ENCODE results near the gene BAHCC1. TPM values are rescaled to one million over a fixed set of nuclear protein-coding genes. Genes with fewer than 3 reads are reported as not detected.

The BAHCC1 gene
- total and polyA plus RNA-seq, 2 donors = 10.1 to 15.9 TPM

DNA sequence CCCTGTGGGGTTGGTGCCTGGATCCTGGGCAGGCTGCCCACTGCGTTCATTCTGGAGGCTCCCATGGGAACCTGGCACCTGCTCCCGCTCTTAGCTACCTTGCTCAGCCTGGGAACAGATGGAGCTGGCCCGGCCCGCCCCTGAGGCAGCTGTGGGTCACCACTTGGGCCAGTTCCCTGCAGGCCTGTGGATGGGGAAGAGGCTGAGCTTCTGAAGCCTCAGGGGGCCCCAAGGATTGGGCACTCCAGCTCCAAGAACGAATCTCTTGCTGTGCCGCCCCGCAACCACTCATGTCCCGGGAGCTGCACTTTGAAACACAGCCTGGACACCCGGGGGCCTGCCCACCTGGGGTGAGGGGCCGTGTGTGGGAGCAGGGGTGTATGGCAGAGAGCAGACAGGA lies 37.7 kb downstream of the BAHCC1 start:
- no peaks in the 10 kb centered on the region for H3K36me3 ChIP-seq (ENCODE audit: insufficient read depth)
- WGBS = 78% methylated on average over 10 of the region's 10 CpGs
- peaks cover 4% of the 10 kb centered on the region for H3K4me1 ChIP-seq (ENCODE audit: insufficient read depth)
- H3K4me3 ChIP-seq (ENCODE audit: low read depth, low read length) = no peak overlapping the region
- no peak for DNase-seq (ENCODE audit: extremely low spot score)
- no peak overlapping the region for H3K27ac ChIP-seq (ENCODE audit: low read depth)

DNA sequence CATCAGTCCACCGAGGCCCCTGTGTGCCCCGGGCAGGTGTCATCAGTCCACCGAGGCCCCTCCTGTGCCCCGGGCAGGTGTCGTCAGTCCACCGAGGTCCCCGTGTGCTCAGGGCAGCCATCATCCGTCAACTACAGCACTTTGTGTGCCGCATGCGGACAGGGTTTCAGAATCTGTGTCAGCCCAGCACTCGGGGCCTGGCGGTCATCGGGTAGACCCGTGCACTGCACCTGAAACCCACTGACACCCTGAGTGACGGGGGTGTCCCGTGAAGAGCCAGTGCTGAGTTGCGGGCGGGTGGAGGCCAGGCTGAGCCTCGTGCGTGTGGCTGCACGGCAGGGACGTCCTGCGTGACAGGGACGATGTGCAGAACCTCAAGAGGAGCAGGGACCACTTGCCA lies 38.4 kb downstream of the BAHCC1 start:
- Histone ChIP-seq H3K27ac (ENCODE audit: low read depth) (no peak overlapping the region), H3K36me3 (ENCODE audit: insufficient read depth) (no peaks in the 10 kb centered on the region), H3K4me1 (ENCODE audit: insufficient read depth) (peaks cover 4% of the 10 kb centered on the region), H3K4me3 (ENCODE audit: low read depth, low read length) (no peak overlapping the region)
- no peak for DNase-seq (ENCODE audit: extremely low spot score)
- WGBS = 94% methylated on average over 24 of the region's 24 CpGs

DNA sequence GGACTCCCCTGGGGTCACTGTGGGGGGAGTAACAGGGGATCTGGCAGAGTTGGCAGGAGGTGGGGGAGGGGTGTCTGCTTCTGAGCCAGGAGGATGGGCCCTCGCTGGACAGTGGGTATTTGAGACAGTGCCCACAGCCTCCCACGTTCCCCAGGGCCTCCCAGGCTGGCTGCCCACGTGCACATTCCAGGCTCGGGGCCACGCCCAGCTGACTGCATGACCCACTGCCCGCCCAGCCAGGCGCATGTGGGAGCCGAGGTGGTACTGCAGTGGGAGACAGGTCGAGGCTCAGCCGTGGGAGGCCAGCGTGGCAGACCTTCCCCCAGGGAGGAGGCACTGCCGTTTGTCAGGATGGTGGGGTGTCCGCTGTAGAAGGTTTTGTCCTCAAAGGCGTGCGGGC lies 38.8 kb downstream of the BAHCC1 start:
- no peak for DNase-seq (ENCODE audit: extremely low spot score)
- Histone ChIP-seq H3K27ac (ENCODE audit: low read depth) (no peak overlapping the region), H3K4me1 (ENCODE audit: insufficient read depth) (peaks cover 2% of the 10 kb centered on the region), H3K36me3 (ENCODE audit: insufficient read depth) (no peaks in the 10 kb centered on the region), H3K4me3 (ENCODE audit: low read depth, low read length) (no peak overlapping the region)
- WGBS = 77% methylated on average over 15 of the region's 15 CpGs

DNA sequence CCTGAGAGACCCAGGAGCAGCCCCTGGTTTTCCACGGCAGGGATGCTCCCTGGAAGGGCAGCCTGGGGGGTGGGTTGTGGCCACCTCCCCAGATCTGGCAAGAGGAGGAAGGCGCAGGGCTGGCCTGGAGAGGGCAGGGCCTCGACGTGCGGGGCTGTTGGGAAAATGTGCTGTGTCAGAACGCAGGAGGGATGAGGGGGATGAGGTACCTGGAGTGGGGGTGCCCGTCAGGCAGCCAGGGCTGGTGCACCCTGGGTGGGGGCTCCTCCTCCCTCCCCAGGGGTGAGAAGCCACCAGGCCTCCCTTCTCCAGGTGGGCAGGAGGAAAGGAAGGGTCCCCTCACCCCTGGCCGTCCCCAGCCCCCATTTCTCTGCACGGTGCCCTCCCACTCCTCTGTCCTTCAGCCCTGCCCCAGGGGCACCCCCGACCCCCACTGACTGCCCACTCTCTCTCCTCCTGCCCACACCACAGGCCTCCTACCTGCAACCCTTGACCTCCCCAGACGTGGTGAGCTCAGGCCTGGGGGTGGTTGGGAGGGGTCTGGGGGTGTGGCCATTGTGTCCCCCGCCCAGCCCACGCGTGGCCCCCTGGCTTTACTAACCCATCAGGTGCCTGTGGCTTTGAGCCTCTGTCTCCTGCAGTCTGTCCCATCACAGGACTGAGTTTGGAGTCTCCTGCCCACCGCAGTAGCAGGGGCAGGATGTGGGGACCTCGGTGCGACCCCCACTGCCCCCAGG lies 39.6 kb downstream of the BAHCC1 start:
- no peak overlapping the region for H3K27ac ChIP-seq (ENCODE audit: low read depth)
- H3K36me3 ChIP-seq (ENCODE audit: insufficient read depth) = no peaks in the 10 kb centered on the region
- H3K4me3 ChIP-seq (ENCODE audit: low read depth, low read length) = no peak overlapping the region
- H3K4me1 ChIP-seq (ENCODE audit: insufficient read depth) = no peaks in the 10 kb centered on the region
- 90% methylated on average over 17 of the region's 17 CpGs for WGBS
- no peak for DNase-seq (ENCODE audit: extremely low spot score)

DNA sequence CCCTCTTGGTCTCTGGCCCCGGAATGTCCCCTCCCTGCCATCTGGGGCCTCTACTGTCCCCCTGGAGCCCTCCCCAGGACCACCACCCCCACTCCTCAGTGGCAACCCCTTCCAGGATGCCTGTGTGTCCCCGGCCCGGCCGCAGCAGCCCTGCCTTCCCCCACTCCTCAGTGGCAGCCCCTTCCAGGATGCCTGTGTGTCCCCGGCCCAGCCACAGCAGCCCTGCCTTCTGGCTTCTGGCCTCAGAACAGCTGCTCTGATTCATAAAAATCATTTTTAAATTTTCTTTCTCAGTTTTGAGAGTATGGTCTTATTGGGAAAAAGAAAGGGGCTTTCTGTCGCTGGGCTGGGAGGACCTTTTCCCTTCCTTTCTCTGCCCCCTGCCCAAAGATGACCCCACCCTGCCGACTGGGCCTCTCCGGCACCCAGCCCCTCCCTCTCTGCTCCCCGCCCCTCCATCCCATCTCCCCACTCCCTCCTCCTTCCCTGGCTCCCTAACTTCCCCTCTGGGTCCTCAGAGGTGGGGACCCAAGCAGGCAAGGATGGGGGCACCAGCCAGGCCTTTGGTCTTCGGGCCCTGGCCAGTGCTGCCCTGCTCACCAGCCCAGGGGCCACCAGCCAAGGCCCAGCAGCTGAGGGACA lies 40.5 kb downstream of the BAHCC1 start:
- 55% methylated on average over 10 of the region's 10 CpGs for WGBS
- peak overlapping the region; percentile 27 for H3K27ac ChIP-seq (ENCODE audit: low read depth)
- H3K4me3 ChIP-seq (ENCODE audit: low read depth, low read length) = no peak overlapping the region
- DNase-seq (ENCODE audit: extremely low spot score) = no peak
- no peaks in the 10 kb centered on the region for H3K4me1 ChIP-seq (ENCODE audit: insufficient read depth)
- no peaks in the 10 kb centered on the region for H3K36me3 ChIP-seq (ENCODE audit: insufficient read depth)

DNA sequence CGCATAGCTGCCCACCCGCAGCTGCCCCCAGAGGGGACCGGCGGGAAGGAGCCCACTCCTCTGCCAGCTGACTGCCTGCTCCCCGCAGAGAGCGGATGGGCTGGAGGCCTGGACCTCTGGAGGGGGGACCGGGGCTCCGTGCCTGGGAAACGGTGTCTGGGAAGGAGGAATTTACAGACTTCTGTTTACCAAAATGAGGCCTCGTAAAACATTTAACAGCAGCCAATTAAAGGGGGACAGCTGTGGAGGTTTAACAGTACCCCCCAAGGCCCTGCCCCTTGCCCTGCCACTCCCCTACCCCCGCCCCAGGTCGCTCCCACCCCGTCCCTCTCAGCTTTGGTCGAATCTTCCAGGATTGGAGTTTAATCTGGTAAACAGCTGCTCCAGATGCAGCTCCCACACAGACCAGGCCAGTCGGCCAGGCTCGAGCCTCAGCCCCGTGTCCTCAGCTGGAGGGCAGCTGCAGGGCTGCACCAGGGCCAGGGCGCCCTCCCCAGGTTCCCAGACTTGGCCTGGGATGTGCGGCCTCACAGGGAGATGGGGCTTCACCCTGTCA lies 41.1 kb downstream of the BAHCC1 start:
- no peak for DNase-seq (ENCODE audit: extremely low spot score)
- H3K36me3 ChIP-seq (ENCODE audit: insufficient read depth) = no peaks in the 10 kb centered on the region
- peak overlapping the region; percentile 27 for H3K27ac ChIP-seq (ENCODE audit: low read depth)
- no peak overlapping the region for H3K4me3 ChIP-seq (ENCODE audit: low read depth, low read length)
- H3K4me1 ChIP-seq (ENCODE audit: insufficient read depth) = no peaks in the 10 kb centered on the region
- WGBS = 43% methylated on average over 19 of the region's 19 CpGs

DNA sequence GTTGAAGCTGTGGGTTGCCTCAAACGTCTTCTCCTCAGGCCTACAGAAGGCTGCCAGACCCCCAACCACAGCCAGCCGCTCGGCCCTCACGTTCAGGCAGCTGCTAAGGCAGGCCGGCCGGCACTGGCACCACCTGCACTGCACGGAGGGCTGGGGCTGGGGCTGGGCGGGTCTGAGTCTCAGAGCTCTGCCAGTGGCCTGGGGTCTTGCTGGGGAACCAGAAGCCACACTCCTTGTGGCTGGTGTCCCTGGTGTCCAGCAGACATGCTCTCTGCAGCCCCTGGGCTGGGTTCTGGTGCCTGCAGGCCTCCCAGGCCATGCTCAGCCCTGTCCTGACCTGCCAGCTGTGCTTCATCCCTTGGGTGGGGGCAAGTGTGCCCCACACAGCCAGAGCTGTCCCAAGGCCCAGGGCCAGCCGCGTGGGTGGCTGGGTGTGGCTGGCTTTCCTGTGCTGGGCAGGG lies 42.0 kb downstream of the BAHCC1 start:
- no peaks in the 10 kb centered on the region for H3K4me1 ChIP-seq (ENCODE audit: insufficient read depth)
- 81% methylated on average over 10 of the region's 10 CpGs for WGBS
- DNase-seq (ENCODE audit: extremely low spot score) = no peak
- H3K27ac ChIP-seq (ENCODE audit: low read depth) = no peak overlapping the region
- no peak overlapping the region for H3K4me3 ChIP-seq (ENCODE audit: low read depth, low read length)
- H3K36me3 ChIP-seq (ENCODE audit: insufficient read depth) = no peaks in the 10 kb centered on the region

DNA sequence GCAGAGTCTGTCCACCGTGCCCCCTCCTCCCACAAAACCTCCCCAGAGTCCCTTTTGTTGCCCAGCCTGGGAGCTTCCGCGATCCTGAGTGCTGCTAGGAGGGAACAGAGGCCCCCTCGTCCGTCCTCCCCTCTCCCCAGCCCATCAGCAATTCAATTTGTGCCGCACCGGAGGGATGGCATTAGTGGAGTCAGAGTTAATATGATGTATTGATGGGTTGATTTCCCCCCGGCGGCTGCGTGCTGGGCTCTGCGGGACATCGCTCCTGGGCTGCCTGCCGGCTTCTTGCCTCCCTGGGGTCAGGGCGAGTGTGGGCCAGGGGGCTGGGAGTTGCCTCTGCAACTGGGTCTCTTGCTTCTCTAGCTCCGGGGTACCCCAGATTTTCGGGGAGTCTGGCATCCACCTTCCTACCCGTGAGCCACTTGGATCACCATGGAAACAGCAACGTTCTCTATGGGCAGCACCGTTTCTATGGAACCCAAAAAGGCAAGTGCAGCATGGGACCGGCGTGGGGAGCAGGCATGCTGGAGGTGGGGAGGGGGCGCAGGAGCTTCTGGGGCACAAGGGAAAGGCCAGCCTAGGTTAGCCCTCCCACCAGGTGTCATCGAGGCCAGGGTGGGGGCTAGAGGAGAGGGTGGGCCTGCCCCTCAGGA lies 42.9 kb downstream of the BAHCC1 start:
- WGBS = 92% methylated on average over 23 of the region's 23 CpGs
- H3K27ac ChIP-seq (ENCODE audit: low read depth) = no peak overlapping the region
- DNase-seq (ENCODE audit: extremely low spot score) = no peak
- no peaks in the 10 kb centered on the region for H3K36me3 ChIP-seq (ENCODE audit: insufficient read depth)
- no peaks in the 10 kb centered on the region for H3K4me1 ChIP-seq (ENCODE audit: insufficient read depth)
- H3K4me3 ChIP-seq (ENCODE audit: low read depth, low read length) = no peak overlapping the region

DNA sequence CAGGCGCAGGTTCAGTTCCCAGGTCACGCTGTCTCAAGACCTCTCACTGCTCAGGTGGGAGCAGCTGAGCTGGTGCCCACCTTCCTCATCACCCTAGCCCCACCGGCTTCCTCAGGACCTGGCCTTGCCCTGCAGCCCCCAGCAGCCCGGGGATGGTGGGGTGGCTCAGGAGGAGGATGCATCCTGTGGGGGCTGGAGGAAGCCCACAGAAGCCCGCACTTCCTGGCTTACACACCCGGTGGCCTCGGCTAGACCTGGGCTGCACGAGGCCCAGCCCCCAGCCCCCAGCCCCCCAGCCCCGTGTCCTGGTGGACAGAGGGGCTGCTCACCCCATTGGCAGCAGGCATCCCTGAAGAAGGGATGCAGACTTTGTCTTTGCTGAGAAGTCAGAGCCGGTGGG lies 43.4 kb downstream of the BAHCC1 start:
- WGBS = 79% methylated on average over 10 of the region's 10 CpGs

DNA sequence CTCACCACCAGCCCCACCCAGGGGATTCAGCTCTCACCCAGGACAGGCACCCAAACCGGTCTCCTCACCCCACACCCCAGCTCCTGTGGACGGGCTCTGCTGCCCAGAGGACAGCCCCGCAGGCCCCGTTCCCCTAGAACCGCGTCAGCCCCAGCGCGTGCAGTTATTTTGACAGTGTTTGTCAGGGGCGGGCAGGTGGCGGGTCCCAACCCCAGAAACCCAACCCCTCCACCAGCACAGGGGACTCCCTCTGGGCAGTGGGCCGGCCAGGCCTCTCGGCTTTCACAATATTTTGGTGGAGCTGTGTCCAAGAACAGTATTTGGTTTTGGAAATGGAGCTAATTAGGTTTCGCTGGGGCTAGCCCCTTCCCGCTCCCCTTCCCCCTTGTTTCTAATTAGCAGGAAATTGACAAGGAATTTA lies 44.8 kb downstream of the BAHCC1 start:
- no peaks in the 10 kb centered on the region for H3K4me1 ChIP-seq (ENCODE audit: insufficient read depth)
- H3K36me3 ChIP-seq (ENCODE audit: insufficient read depth) = no peaks in the 10 kb centered on the region
- 93% methylated on average over 14 of the region's 14 CpGs for WGBS
- no peak overlapping the region for H3K27ac ChIP-seq (ENCODE audit: low read depth)
- no peak for DNase-seq (ENCODE audit: extremely low spot score)
- H3K4me3 ChIP-seq (ENCODE audit: low read depth, low read length) = no peak overlapping the region

More for the DNA sequence above, 43.4 kb downstream of the BAHCC1 start:
- DNase-seq (ENCODE audit: extremely low spot score) = no peak
- H3K36me3 ChIP-seq (ENCODE audit: insufficient read depth) = no peaks in the 10 kb centered on the region
- no peak overlapping the region for H3K27ac ChIP-seq (ENCODE audit: low read depth)
- no peaks in the 10 kb centered on the region for H3K4me1 ChIP-seq (ENCODE audit: insufficient read depth)
- no peak overlapping the region for H3K4me3 ChIP-seq (ENCODE audit: low read depth, low read length)

DNA sequence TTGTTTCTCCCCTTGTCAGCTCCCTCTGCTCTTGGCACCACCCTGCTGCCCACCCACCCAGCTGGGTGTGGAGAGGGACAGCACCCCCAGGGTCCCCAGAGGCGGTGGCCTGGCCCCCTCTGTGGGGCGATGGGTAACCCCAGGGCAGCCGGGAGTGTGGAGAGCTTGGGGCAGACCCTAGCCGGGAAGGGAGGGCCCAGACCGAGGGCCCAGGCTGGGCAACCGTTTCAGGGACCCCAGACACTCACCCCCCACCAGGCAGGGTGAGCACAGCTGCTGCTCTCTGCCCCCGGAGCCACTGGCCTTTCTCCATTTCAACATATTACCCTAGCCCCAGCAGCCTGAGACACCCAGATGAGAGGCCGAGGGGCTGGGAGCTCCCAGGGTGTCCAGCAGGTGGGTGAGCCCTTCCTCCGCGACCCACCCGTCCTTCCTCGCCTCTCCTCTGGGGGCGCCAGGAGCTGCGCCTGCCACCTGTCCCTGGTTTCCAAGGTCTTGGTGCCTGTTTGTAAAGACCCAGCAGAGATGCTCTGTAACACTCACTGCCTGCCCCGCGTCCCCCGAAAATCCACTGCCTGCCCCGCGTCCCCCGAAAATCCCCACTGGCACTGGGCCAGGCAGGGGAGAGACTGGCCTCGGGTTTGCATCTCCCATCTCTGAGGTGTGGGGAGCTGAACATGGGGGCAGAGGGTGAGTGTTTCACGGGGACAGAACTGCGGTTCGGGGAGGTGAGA lies 45.4 kb downstream of the BAHCC1 start:
- Histone ChIP-seq H3K4me3 (ENCODE audit: low read depth, low read length) (no peak overlapping the region), H3K27ac (ENCODE audit: low read depth) (no peak overlapping the region), H3K4me1 (ENCODE audit: insufficient read depth) (no peaks in the 10 kb centered on the region), H3K36me3 (ENCODE audit: insufficient read depth) (no peaks in the 10 kb centered on the region)
- DNase-seq (ENCODE audit: extremely low spot score) = no peak
- WGBS = 83% methylated on average over 24 of the region's 24 CpGs

DNA sequence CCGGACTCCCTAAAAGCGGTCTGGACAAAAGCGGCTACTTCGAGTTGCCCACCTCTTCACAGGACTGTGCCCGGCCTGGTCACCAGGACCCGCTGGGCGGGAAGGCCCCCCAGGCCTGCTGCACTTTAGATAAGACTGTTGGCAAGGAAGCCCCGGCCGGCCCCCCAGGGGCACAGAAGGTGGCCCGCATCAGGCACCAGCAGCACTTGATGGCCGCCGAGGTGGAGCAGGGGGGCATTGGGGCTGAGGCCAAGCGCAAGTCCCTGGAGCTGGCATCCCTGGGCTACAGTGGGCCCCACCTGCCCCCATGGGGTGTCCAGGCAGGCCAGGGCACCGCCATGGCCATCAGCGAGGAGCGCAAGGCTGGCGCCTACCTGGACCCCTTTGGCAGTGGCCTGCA lies 47.5 kb downstream of the BAHCC1 start:
- Histone ChIP-seq H3K4me3 (ENCODE audit: low read depth, low read length) (no peak overlapping the region), H3K4me1 (ENCODE audit: insufficient read depth) (no peaks in the 10 kb centered on the region)
- 97% methylated on average over 17 of the region's 17 CpGs for WGBS

DNA sequence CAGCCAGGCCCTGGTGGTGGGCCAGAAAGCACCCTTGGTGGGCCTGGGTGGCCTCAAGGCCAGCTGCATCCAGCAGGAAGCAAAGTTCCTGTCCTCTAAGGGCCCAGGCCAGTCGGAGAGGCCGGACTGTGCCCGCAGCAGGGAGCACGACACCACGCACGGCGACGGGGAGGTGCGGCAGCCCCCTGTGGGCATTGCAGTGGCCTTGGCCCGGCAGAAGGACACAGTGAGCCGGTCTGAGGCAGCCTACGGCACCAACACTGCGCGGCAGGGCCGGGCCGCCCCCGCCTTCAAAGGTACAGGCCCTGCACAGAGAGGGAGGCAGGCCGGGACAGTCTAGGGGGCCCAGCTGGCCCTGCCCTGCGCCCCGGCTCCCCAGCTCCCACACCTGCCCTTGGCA lies 48.0 kb downstream of the BAHCC1 start:
- Histone ChIP-seq H3K27ac (ENCODE audit: low read depth) (no peak overlapping the region), H3K36me3 (ENCODE audit: insufficient read depth) (no peaks in the 10 kb centered on the region), H3K4me1 (ENCODE audit: insufficient read depth) (no peaks in the 10 kb centered on the region), H3K4me3 (ENCODE audit: low read depth, low read length) (no peak overlapping the region)
- no peak for DNase-seq (ENCODE audit: extremely low spot score)
- 95% methylated on average over 20 of the region's 20 CpGs for WGBS

More for the DNA sequence above, 47.5 kb downstream of the BAHCC1 start:
- no peak for DNase-seq (ENCODE audit: extremely low spot score)
- no peak overlapping the region for H3K27ac ChIP-seq (ENCODE audit: low read depth)
- no peaks in the 10 kb centered on the region for H3K36me3 ChIP-seq (ENCODE audit: insufficient read depth)

All from urinary bladder (tissue), 4 donors.